LNCaP clone FGC (cell line): ENCODE measurements around the gene FOXP1.

Experiments
- DNase-seq: peaks from one replicate; pipeline ENCODE4 v3.0.0-alpha.2; 2011; ENCODE audit warnings: low read depth
- H3K4me3 ChIP-seq: 2 replicates; pipeline ENCODE4 v1.5.1; 2011; ENCODE audit warnings: mild to moderate bottlenecking, low read depth, low read length, control low read depth
- TF ChIP-seq, protein P1 (sequence below): IDR thresholded peaks from 2 replicates; pipeline ENCODE4 v1.5.1; 2012; ENCODE audit warnings: mild to moderate bottlenecking; ENCODE audit not compliant: control insufficient read depth, insufficient read depth; ENCODE audit errors: extremely low read depth

The FOXP1 gene

GRCh38 chr3:70914862-70915261, 668.7 kb downstream of the FOXP1 start:
- TF ChIP-seq, protein P1, sequence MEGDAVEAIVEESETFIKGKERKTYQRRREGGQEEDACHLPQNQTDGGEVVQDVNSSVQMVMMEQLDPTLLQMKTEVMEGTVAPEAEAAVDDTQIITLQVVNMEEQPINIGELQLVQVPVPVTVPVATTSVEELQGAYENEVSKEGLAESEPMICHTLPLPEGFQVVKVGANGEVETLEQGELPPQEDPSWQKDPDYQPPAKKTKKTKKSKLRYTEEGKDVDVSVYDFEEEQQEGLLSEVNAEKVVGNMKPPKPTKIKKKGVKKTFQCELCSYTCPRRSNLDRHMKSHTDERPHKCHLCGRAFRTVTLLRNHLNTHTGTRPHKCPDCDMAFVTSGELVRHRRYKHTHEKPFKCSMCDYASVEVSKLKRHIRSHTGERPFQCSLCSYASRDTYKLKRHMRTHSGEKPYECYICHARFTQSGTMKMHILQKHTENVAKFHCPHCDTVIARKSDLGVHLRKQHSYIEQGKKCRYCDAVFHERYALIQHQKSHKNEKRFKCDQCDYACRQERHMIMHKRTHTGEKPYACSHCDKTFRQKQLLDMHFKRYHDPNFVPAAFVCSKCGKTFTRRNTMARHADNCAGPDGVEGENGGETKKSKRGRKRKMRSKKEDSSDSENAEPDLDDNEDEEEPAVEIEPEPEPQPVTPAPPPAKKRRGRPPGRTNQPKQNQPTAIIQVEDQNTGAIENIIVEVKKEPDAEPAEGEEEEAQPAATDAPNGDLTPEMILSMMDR: no peak
- no peak for DNase-seq
- H3K4me3 ChIP-seq: no peak overlapping the region

- no peak overlapping the region for H3K4me3 ChIP-seq
- TF ChIP-seq, protein P1: no peak
- no peak for DNase-seq
Measured at GRCh38 chr3:70911719-70912118, 671.8 kb downstream of the FOXP1 start.

DNA sequence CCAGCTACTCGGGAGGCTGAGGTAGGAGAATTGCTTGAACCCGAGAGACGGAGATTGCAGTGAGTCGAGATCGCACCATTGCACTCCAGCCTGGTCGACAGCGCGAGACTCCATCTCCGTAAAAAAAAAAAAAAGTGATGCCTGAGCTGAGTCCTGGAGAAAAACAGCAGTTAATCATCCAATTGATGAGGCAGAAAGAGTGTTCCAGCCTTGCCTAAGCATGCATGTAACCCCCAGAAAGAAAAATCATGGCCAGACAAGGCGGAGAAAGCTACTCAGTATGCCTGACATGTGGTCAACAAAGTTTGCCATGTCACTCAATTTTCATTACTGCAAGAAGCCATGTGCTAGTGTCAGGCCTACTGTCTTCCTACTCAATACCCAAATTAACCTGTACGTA, 678.0 kb downstream of the FOXP1 start:
- DNase-seq: no peak
- TF ChIP-seq, protein P1: no peak
- no peak overlapping the region for H3K4me3 ChIP-seq
